Suppressor macrophage treated with lipopolysaccharide for 1 hour (primary cell): Measurements from ENCODE around the gene XPO6.

Experiments
- DNase-seq, 3 donors: peaks; one replicate each; pipeline ENCODE4 v3.0.0-alpha.2; 2020 to 2022

Gene XPO6

GRCh38 chr16:28089205-28089991, 122.4 kb downstream of the XPO6 start:
- no peak for DNase-seq

GRCh38 chr16:28087675-28088300, 124.0 kb downstream of the XPO6 start:
- no peak for DNase-seq

GRCh38 chr16:28087140-28087660, 124.6 kb downstream of the XPO6 start:
- DNase-seq, result no peak

GRCh38 chr16:28086186-28087139, 125.3 kb downstream of the XPO6 start:
- no peak for DNase-seq

- no peak for DNase-seq
Measured at GRCh38 chr16:28085389-28086171, 126.2 kb downstream of the XPO6 start.

GRCh38 chr16:28084209-28084608, 127.6 kb downstream of the XPO6 start:
- DNase-seq, result no peak

- no peak for DNase-seq
Measured at GRCh38 chr16:28082624-28083023, 129.1 kb downstream of the XPO6 start.

GRCh38 chr16:28081391-28081968, 130.3 kb downstream of the XPO6 start:
- no peak for DNase-seq

- DNase-seq, result no peak
Measured at GRCh38 chr16:28078261-28078660, 133.5 kb downstream of the XPO6 start.

- no peak for DNase-seq
Measured at GRCh38 chr16:28073836-28074235, 137.9 kb downstream of the XPO6 start.

- DNase-seq, result no peak
Measured at GRCh38 chr16:28072087-28072486, 139.7 kb downstream of the XPO6 start.

- no peak for DNase-seq
Measured at GRCh38 chr16:28069971-28070794, 141.6 kb downstream of the XPO6 start.

GRCh38 chr16:28068976-28069375, 142.8 kb downstream of the XPO6 start:
- no peak for DNase-seq

GRCh38 chr16:28067604-28068379, 144.0 kb downstream of the XPO6 start:
- no peak for DNase-seq

GRCh38 chr16:28064706-28065249, 147.0 kb downstream of the XPO6 start:
- no peak for DNase-seq

- DNase-seq, result no peak
Measured at GRCh38 chr16:28064150-28064549, 147.6 kb downstream of the XPO6 start.

GRCh38 chr16:28063591-28064061, 148.1 kb downstream of the XPO6 start, which contains the start of gene GSG1L:
TSS of gene GSG1L (minus strand) at chr16:28063714. CDS start at chr16:28063424, 290 bp downstream.
- DNase-seq, result peak in 1 of 3 donors; percentile 15

GRCh38 chr16:28062847-28063521, 148.8 kb downstream of the XPO6 start:
- DNase-seq, result peak; percentile 61 to 81 (median 68)
